Astrocyte (in vitro differentiated cells and primary cell): ENCODE data around the gene ULK4.

Experiments
- EZH2 ChIP-seq: IDR thresholded peaks from 2 replicates; pipeline ENCODE4 v1.6.1; 2012; ENCODE audit warnings: mild to moderate bottlenecking, low read length, inconsistent platforms; ENCODE audit not compliant: insufficient read depth
- TF ChIP-seq, protein P1 (sequence below): IDR thresholded peaks from 2 replicates; pipeline ENCODE4 v1.5.1; 2011; ENCODE audit warnings: low read depth, mild to moderate bottlenecking, inconsistent platforms, low read length, moderate library complexity; ENCODE audit not compliant: insufficient read depth

DNA sequence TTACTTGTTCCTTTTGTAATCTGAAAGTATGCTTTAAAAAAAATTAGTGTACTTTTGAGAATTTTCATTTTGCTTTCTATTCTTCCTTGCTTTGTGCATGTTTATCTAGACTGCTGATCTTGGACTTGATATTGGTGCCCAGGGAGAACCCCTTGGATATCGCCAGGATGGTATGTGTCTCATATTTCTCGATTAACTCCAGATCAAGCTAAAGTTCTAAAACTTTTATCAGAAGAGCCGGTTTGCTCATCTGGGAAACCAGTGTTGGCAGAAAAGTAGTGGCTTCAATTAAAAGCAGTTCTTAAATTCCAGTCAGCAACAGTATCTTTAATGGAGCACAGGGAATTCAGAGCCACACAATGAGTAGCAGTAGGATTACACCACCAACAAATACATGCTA, 724.0 kb downstream of the ULK4 start:
- TF ChIP-seq, protein P1, sequence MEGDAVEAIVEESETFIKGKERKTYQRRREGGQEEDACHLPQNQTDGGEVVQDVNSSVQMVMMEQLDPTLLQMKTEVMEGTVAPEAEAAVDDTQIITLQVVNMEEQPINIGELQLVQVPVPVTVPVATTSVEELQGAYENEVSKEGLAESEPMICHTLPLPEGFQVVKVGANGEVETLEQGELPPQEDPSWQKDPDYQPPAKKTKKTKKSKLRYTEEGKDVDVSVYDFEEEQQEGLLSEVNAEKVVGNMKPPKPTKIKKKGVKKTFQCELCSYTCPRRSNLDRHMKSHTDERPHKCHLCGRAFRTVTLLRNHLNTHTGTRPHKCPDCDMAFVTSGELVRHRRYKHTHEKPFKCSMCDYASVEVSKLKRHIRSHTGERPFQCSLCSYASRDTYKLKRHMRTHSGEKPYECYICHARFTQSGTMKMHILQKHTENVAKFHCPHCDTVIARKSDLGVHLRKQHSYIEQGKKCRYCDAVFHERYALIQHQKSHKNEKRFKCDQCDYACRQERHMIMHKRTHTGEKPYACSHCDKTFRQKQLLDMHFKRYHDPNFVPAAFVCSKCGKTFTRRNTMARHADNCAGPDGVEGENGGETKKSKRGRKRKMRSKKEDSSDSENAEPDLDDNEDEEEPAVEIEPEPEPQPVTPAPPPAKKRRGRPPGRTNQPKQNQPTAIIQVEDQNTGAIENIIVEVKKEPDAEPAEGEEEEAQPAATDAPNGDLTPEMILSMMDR: no peak
- TF ChIP-seq EZH2: no peak
